Peyer's patch (tissue), 4 donors: ENCODE results near the gene ZMYND12. TPM values are rescaled to one million over a fixed set of nuclear protein-coding genes. Genes with fewer than 3 reads are reported as not detected.

Experiments used
- DNase-seq, 3 donors: peaks; one replicate each; pipeline ENCODE4 v3.0.0-alpha.2; 2017 to 2019
- H3K27ac ChIP-seq, 4 donors: fragments of 200-600 bp; sonication (generic); one replicate each; pipeline ENCODE4 v1.5.1; 2016 to 2019
- H3K27me3 ChIP-seq, 2 donors: fragments of 200-600 bp; sonication (generic); one replicate each; pipeline ENCODE4 v1.5.1; 2019
- H3K36me3 ChIP-seq, 3 donors: fragments of 200-600 bp; sonication (generic); one replicate each; pipeline ENCODE4 v1.5.1; 2016 to 2019
- H3K4me1 ChIP-seq, 4 donors: fragments of 200-600 bp; sonication (generic); one replicate each; pipeline ENCODE4 v1.5.1; 2016 to 2019
- H3K4me3 ChIP-seq, 4 donors: fragments of 200-600 bp; sonication (generic); 1 replicate in 3 of 4; 2 replicates in 1 of 4; pipeline ENCODE4 v1.5.1; 2016 to 2019; ENCODE audit warnings: mild to moderate bottlenecking in 1 of 4
- H3K9me3 ChIP-seq, 4 donors: fragments of 200-600 bp; sonication (generic); one replicate each; pipeline ENCODE4 v1.5.1; 2016 to 2019; ENCODE audit warnings: mild to moderate bottlenecking in 1 of 4
- POLR2A ChIP-seq, 2 donors: fragments of 450-650 bp; IDR thresholded peaks; one replicate each; pipeline ENCODE4 v1.5.1; 2017; ENCODE audit warnings: antibody characterized with exemption in 2 of 2, mild to moderate bottlenecking in 2 of 2, moderate library complexity in 2 of 2
- total RNA-seq, 4 donors: library from RNA; depleted of rRNA; stranded (reverse); fragments of >200 nt; gene quantifications; one replicate each; pipeline ENCODE4 v1.1.0, GENCODE V29; 2016
- TF ChIP-seq, protein P1 (sequence below), 6 experiments: fragments of 450-650 bp in 4 of 6; fragments of 200-600 bp in 2 of 6; sonication (generic) in 1 of 6; IDR thresholded peaks; one replicate each; pipeline ENCODE4 v1.5.1; 2017 to 2019; ENCODE audit warnings: antibody characterized with exemption in 6 of 6, mild to moderate bottlenecking in 3 of 6, moderate library complexity in 1 of 6

The ZMYND12 gene
- total RNA-seq, 4 donors from 2014 or later = 0.54 to 3.0 (median 1.9) TPM; not detected in 1

DNA sequence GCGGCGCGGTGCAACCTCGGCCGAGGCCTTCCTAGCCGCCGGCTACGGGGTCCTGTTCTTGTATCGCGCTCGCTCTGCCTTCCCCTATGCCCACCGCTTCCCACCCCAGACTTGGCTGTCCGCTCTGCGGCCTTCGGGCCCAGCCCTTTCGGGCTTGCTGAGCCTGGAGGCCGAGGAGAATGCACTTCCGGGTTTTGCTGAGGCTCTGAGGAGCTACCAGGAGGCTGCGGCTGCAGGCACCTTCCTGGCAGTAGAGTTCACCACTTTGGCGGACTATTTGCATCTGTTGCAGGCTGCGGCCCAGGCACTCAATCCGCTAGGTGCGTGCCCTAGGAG is 900 bp upstream of the ZMYND12 start:
- H3K27me3 ChIP-seq = no peaks in the 10 kb centered on the region
- TF ChIP-seq, protein P1, sequence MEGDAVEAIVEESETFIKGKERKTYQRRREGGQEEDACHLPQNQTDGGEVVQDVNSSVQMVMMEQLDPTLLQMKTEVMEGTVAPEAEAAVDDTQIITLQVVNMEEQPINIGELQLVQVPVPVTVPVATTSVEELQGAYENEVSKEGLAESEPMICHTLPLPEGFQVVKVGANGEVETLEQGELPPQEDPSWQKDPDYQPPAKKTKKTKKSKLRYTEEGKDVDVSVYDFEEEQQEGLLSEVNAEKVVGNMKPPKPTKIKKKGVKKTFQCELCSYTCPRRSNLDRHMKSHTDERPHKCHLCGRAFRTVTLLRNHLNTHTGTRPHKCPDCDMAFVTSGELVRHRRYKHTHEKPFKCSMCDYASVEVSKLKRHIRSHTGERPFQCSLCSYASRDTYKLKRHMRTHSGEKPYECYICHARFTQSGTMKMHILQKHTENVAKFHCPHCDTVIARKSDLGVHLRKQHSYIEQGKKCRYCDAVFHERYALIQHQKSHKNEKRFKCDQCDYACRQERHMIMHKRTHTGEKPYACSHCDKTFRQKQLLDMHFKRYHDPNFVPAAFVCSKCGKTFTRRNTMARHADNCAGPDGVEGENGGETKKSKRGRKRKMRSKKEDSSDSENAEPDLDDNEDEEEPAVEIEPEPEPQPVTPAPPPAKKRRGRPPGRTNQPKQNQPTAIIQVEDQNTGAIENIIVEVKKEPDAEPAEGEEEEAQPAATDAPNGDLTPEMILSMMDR (IDR thresholded peaks at IDR 0.05) = no peak
- no peak for TF ChIP-seq POLR2A (IDR thresholded peaks at IDR 0.05)
- peaks cover 0 to 28% (median 0%) of the 10 kb centered on the region in 3 donors for H3K36me3 ChIP-seq
- no peaks in the 10 kb centered on the region for H3K9me3 ChIP-seq
- H3K4me1 ChIP-seq = peaks cover 0 to 22% (median 3%) of the 10 kb centered on the region in 4 donors
- peak in 2 of 3 donors; percentile 64 to 83 for DNase-seq
- peak overlapping the region; percentile 87 to 98 (median 96) for H3K27ac ChIP-seq
- peak overlapping the region; percentile 85 to 98 (median 95) for H3K4me3 ChIP-seq

DNA sequence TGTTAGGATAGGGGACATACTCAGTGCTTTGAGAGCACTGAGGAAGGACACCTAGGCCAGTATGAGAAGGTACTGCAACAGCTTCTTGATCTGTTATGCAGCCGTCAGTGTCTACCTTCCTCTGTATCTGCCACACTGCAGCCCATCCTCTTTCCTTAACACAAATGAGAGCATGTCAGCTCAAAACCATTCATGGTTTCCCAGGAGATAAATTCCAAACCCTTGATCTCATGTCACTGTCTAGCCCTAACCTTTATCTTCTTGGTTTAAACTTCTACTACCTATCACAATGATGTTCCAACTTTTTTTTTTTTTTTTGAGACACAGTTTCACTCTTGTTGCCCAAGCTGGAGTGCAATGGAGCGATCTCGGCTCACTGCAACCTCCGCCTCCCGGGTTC is 1.4 kb downstream of the ZMYND12 start:
- Histone ChIP-seq H3K4me3 (no peak overlapping the region), H3K9me3 (no peaks in the 10 kb centered on the region), H3K27ac (no peak overlapping the region), H3K4me1 (peaks cover 0 to 22% (median 3%) of the 10 kb centered on the region in 4 donors), H3K36me3 (peaks cover 0 to 11% (median 0%) of the 10 kb centered on the region in 3 donors), H3K27me3 (no peaks in the 10 kb centered on the region)
- TF ChIP-seq, protein P1 (IDR thresholded peaks at IDR 0.05) = no peak
- no peak for TF ChIP-seq POLR2A (IDR thresholded peaks at IDR 0.05)
- no peak for DNase-seq

DNA sequence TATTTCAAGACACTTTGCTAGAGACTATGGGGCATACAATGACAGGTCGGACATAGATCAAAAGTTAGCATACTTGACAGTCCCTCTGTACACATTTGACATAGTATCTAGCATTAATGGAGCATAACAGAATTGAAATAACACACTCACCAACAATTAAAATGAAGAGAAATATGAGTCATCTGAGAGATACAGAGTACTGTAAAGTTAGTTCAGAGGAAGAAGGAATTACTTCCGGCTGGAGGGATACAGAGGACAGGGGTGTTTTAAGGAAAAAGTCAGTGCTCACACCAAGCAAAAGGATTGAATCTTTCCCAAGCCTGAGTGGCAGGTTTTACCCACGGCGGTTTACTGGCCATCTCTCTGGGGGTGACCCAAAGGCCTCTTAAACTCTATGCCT is 2.4 kb downstream of the ZMYND12 start:
- no peak for DNase-seq
- H3K4me3 ChIP-seq = no peak overlapping the region
- H3K27me3 ChIP-seq = no peaks in the 10 kb centered on the region

DNA sequence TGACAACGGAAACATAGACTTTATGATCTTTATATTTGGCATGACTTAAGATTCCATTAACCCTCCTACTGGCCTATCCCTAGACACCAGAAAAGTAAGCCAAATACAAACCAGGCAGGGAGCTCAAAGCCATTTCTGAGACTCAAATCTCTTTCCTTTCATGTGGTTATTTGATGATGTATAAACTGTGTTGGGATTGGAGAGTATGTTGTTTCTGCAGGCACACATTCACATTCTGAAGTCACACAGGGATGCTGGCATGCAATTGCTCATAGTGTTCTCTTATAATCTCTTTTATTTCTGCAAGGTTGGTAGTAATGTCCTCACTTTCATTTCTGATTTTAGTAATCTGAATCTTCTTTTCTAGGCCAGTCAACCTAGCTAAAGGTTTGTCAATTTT is 5.8 kb downstream of the ZMYND12 start:
- Histone ChIP-seq H3K27ac (no peak overlapping the region), H3K27me3 (no peaks in the 10 kb centered on the region), H3K4me3 (no peak overlapping the region), H3K4me1 (peaks cover 0 to under 1% (median 0%) of the 10 kb centered on the region in 4 donors), H3K36me3 (no peaks in the 10 kb centered on the region), H3K9me3 (no peaks in the 10 kb centered on the region)
- DNase-seq = no peak
- TF ChIP-seq POLR2A (IDR thresholded peaks at IDR 0.05) = no peak
- TF ChIP-seq, protein P1 (IDR thresholded peaks at IDR 0.05) = no peak

More for the DNA sequence above, 2.4 kb downstream of the ZMYND12 start:
- TF ChIP-seq POLR2A (IDR thresholded peaks at IDR 0.05) = no peak
- TF ChIP-seq, protein P1 (IDR thresholded peaks at IDR 0.05) = no peak
- H3K9me3 ChIP-seq = no peaks in the 10 kb centered on the region
- H3K27ac ChIP-seq = no peak overlapping the region
- H3K36me3 ChIP-seq = peaks cover 0 to under 1% (median 0%) of the 10 kb centered on the region in 3 donors
- peaks cover 0 to 20% (median 3%) of the 10 kb centered on the region in 4 donors for H3K4me1 ChIP-seq

DNA sequence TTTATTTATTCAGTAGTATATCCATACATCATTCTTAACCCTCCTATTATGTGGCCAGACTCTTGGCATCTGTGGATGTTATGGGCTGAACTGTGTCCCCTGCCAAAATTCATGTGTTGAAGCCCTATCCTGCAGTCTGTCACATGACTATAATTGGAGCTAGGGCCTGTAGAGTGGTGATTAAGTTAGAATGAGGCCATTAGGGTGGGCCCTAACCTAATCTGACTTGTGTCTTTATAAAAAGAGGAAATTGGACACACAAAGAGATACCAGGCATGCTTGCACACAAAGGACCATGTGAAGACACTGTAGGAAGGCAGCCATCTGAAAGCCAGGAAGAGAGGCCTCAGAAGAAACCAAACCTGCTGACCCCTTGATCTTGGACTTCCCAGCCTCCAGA is 6.6 kb downstream of the ZMYND12 start:
- DNase-seq = no peak
- H3K4me1 ChIP-seq = no peaks in the 10 kb centered on the region
- H3K27ac ChIP-seq = no peak overlapping the region
- H3K36me3 ChIP-seq = no peaks in the 10 kb centered on the region
- H3K9me3 ChIP-seq = no peaks in the 10 kb centered on the region
- TF ChIP-seq POLR2A (IDR thresholded peaks at IDR 0.05) = no peak
- TF ChIP-seq, protein P1 (IDR thresholded peaks at IDR 0.05) = no peak
- no peaks in the 10 kb centered on the region for H3K27me3 ChIP-seq
- no peak overlapping the region for H3K4me3 ChIP-seq

DNA sequence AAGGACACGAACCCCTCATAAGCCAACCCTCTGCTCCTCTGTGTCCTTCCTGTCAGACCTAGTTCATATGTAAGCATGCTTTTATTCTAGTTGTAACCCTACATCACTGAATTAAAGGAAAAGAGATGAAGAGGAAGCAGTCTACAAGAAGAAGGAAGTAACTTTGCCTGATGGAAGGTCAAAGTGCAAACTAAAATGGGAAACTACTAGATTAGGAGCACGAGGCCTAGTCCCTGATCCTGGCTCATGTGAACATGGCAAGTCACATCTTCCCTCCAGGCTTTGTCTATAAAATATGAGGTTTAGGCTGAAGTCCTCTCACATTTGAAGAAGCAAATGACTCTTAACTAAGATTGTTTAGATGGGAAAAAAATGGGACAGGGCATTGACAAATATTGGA is 13.2 kb downstream of the ZMYND12 start:
- no peak for TF ChIP-seq POLR2A (IDR thresholded peaks at IDR 0.05)
- TF ChIP-seq, protein P1 (IDR thresholded peaks at IDR 0.05) = no peak

More for the DNA sequence above, 13.2 kb downstream of the ZMYND12 start:
- H3K9me3 ChIP-seq = no peaks in the 10 kb centered on the region
- H3K36me3 ChIP-seq = no peaks in the 10 kb centered on the region
- no peak for DNase-seq
- no peak overlapping the region for H3K27ac ChIP-seq
- H3K27me3 ChIP-seq = no peaks in the 10 kb centered on the region
- no peak overlapping the region for H3K4me3 ChIP-seq
- peaks cover 0 to 4% (median 0%) of the 10 kb centered on the region in 4 donors for H3K4me1 ChIP-seq
